K562 (cell line): ENCODE data around the gene MKS1.

Experiments
- CEBPG ChIP-seq, 3 experiments: fragments of 200-800 bp in 1 of 3; sonication (Bioruptor generic) in 1 of 3; sonication (generic) in 1 of 3; formaldehyde crosslinking in 1 of 3; IDR thresholded peaks in 2 of 3; conservative IDR thresholded peaks in 1 of 3; 2 replicates each; pipeline versions ENCODE4 v1.6.1 to v1.8.0; 2016 to 2022; ENCODE audit warnings: missing compliant biosample characterization in 2 of 3, missing genetic modification characterization in 2 of 3, mild to moderate bottlenecking in 1 of 3, missing genetic modification reagents in 1 of 3
- CTCF ChIP-seq, 3 experiments: IDR thresholded peaks in 2 of 3; conservative IDR thresholded peaks in 1 of 3; 2 replicates each; pipeline ENCODE4 v1.5.1; 2011 to 2012; ENCODE audit warnings: low read length in 3 of 3, mild to moderate bottlenecking in 3 of 3, control low read depth in 2 of 3, improper control_type of control experiment in 1 of 3, inconsistent platforms in 1 of 3, low read depth in 1 of 3, mixed read lengths in 1 of 3, moderate library complexity in 1 of 3; ENCODE audit not compliant: insufficient read depth in 2 of 3
- ELF1 ChIP-seq: fragments of 200-800 bp; sonication (Bioruptor generic); IDR thresholded peaks from 2 replicates; pipeline ENCODE4 v1.6.1; 2016; ENCODE audit warnings: missing genetic modification characterization, missing compliant biosample characterization
- HDAC2 ChIP-seq: fragments of 450-650 bp; IDR thresholded peaks from 2 replicates; pipeline ENCODE4 v1.6.1; 2016; ENCODE audit warnings: mild to moderate bottlenecking
- TFE3 ChIP-seq: fragments of 450-650 bp; formaldehyde crosslinking; IDR thresholded peaks from 2 replicates; pipeline ENCODE4 v1.4.0; 2020; ENCODE audit warnings: mild to moderate bottlenecking, mixed read lengths
- USF2 ChIP-seq: sonication (generic); formaldehyde crosslinking; IDR thresholded peaks from 2 replicates; pipeline ENCODE4 v1.5.0; 2020; ENCODE audit warnings: missing genetic modification reagents
- ZBTB9 ChIP-seq: fragments of 450-650 bp; formaldehyde crosslinking; IDR thresholded peaks from 2 replicates; pipeline ENCODE4 v1.4.0; 2020; ENCODE audit warnings: mild to moderate bottlenecking, moderate library complexity
- ZNF165 ChIP-seq: fragments of 250-450 bp; sonication (Bioruptor Pico); IDR thresholded peaks from 2 replicates; pipeline ENCODE4 v1.4.0; 2020; ENCODE audit warnings: borderline replicate concordance

- TF ChIP-seq USF2 (CRISPR knock-in tag) (no peak), TFE3 (CRISPR knock-in tag) (no peak), ELF1 (tag) (no peak), ZBTB9 (CRISPR knock-in tag) (no peak), CEBPG (CRISPR knock-in tag; IDR thresholded peaks at IDR 0.05) (no peak), CEBPG (tag; conservative IDR thresholded peaks at IDR 0.05 in 1 of 2, IDR thresholded peaks at IDR 0.05 in 1 of 2) (no peak), HDAC2 (no peak), CTCF (IDR thresholded peaks at IDR 0.05 in 2 of 3, conservative IDR thresholded peaks at IDR 0.05 in 1 of 3; ENCODE audit: insufficient read depth in 2 of 3, low read depth in 1 of 3, low read length in 3 of 3) (no peak), ZNF165 (CRISPR knock-in tag) (no peak)
Measured at GRCh38 chr17:58239987-58240386, 20.9 kb upstream of the MKS1 start.
